Stimulated activated naive CD8-positive, alpha-beta T cell treated with anti-CD3 and anti-CD28 coated beads, Interleukin-15, amount 100 ng/mL, for 72 hours (primary cell): Measurements from ENCODE around the gene SLC17A4.

Experiments used
- ATAC-seq: fragments of 150-1000 bp; cut with Tn5 transposase; 2 replicates; pipeline ENCODE4 v1.10.0; 2021; ENCODE audit warnings: mild to moderate bottlenecking, moderate library complexity
- DNase-seq, 2 donors: peaks; one replicate each; pipeline ENCODE4 v3.0.0; 2021 to 2022
- H3K27ac Mint-ChIP-seq, 2 donors: one replicate each; pipeline ENCODE4 v1.8.0; 2022; ENCODE audit warnings: mild to moderate bottlenecking in 2 of 2, mixed read lengths in 2 of 2, moderate library complexity in 2 of 2
- H3K27me3 Mint-ChIP-seq: one replicate; pipeline ENCODE4 v1.8.0; 2022; ENCODE audit warnings: mixed read lengths
- H3K4me1 Mint-ChIP-seq: one replicate; pipeline ENCODE4 v1.8.0; 2022; ENCODE audit warnings: mild to moderate bottlenecking, mixed read lengths
- H3K4me3 Mint-ChIP-seq, 2 donors: one replicate each; pipeline ENCODE4 v1.8.0; 2022; ENCODE audit warnings: mild to moderate bottlenecking in 2 of 2, mixed read lengths in 2 of 2, moderate library complexity in 1 of 2
- H3K9me3 Mint-ChIP-seq, 2 donors: one replicate each; pipeline ENCODE4 v1.8.0; 2022; ENCODE audit warnings: mixed read lengths in 2 of 2

SLC17A4 gene

GRCh38 chr6:25777031-25777430 is 22.5 kb downstream of the SLC17A4 start:
- ATAC-seq (no peak), DNase-seq (no peak)
- no peak overlapping the region for H3K4me3 Mint-ChIP-seq
- no peak overlapping the region for H3K27ac Mint-ChIP-seq
- H3K27me3 Mint-ChIP-seq, result peaks cover 12% of the 10 kb centered on the region
- peaks cover 6% of the 10 kb centered on the region for H3K4me1 Mint-ChIP-seq
- H3K9me3 Mint-ChIP-seq, result no peaks in the 10 kb centered on the region

- ATAC-seq, result no peak
- Mint-ChIP-seq H3K4me3 (peak overlapping the region in 1 of 2 donors; percentile 14), H3K27ac (peak overlapping the region in 1 of 2 donors; percentile 6), H3K9me3 (no peaks in the 10 kb centered on the region), H3K27me3 (peaks cover 12% of the 10 kb centered on the region), H3K4me1 (peaks cover 6% of the 10 kb centered on the region)
- DNase-seq, result no peak
These were observed 23.5 kb downstream of the SLC17A4 start for GRCh38 chr6:25777856-25778649.

GRCh38 chr6:25781134-25781533 is 26.6 kb downstream of the SLC17A4 start:
- Mint-ChIP-seq H3K27ac (no peak overlapping the region), H3K27me3 (peaks cover 5% of the 10 kb centered on the region), H3K4me3 (no peak overlapping the region), H3K9me3 (no peaks in the 10 kb centered on the region), H3K4me1 (peaks cover 6% of the 10 kb centered on the region)
- no peak for DNase-seq
- no peak for ATAC-seq

GRCh38 chr6:25787428-25787827 is 32.9 kb downstream of the SLC17A4 start:
- DNase-seq, result no peak
- ATAC-seq, result no peak
- Mint-ChIP-seq H3K27me3 (no peaks in the 10 kb centered on the region), H3K4me1 (no peaks in the 10 kb centered on the region), H3K4me3 (no peak overlapping the region), H3K9me3 (no peaks in the 10 kb centered on the region), H3K27ac (no peak overlapping the region)

- Mint-ChIP-seq H3K27me3 (no peaks in the 10 kb centered on the region), H3K4me1 (no peaks in the 10 kb centered on the region), H3K9me3 (no peaks in the 10 kb centered on the region), H3K27ac (no peak overlapping the region), H3K4me3 (no peak overlapping the region)
- ATAC-seq, result peak; percentile 26
- DNase-seq, result peak; percentile 12 to 30
These were observed 33.9 kb downstream of the SLC17A4 start for GRCh38 chr6:25788305-25788922.

GRCh38 chr6:25789475-25789874 is 34.9 kb downstream of the SLC17A4 start:
- no peak for DNase-seq
- Mint-ChIP-seq H3K4me3 (no peak overlapping the region), H3K9me3 (no peaks in the 10 kb centered on the region), H3K27me3 (no peaks in the 10 kb centered on the region), H3K27ac (no peak overlapping the region), H3K4me1 (no peaks in the 10 kb centered on the region)
- no peak for ATAC-seq

GRCh38 chr6:25792016-25792415 is 37.5 kb downstream of the SLC17A4 start:
- Mint-ChIP-seq H3K4me3 (no peak overlapping the region), H3K9me3 (no peaks in the 10 kb centered on the region), H3K27ac (no peak overlapping the region), H3K4me1 (no peaks in the 10 kb centered on the region), H3K27me3 (peaks cover 5% of the 10 kb centered on the region)
- DNase-seq, result no peak
- ATAC-seq, result no peak

- Mint-ChIP-seq H3K27ac (no peak overlapping the region), H3K4me3 (no peak overlapping the region), H3K27me3 (peaks cover 14% of the 10 kb centered on the region), H3K9me3 (no peaks in the 10 kb centered on the region), H3K4me1 (no peaks in the 10 kb centered on the region)
- DNase-seq, result no peak
- no peak for ATAC-seq
These were observed 39.4 kb downstream of the SLC17A4 start for GRCh38 chr6:25793970-25794369.

- ATAC-seq (no peak), DNase-seq (no peak)
- H3K4me3 Mint-ChIP-seq, result no peak overlapping the region
- no peaks in the 10 kb centered on the region for H3K4me1 Mint-ChIP-seq
- peaks cover 14% of the 10 kb centered on the region for H3K27me3 Mint-ChIP-seq
- H3K9me3 Mint-ChIP-seq, result no peaks in the 10 kb centered on the region
- no peak overlapping the region for H3K27ac Mint-ChIP-seq
These were observed 40.2 kb downstream of the SLC17A4 start for GRCh38 chr6:25794784-25795183.

GRCh38 chr6:25801436-25801835 is 46.9 kb downstream of the SLC17A4 start:
- Mint-ChIP-seq H3K4me1 (no peaks in the 10 kb centered on the region), H3K27me3 (peaks cover 29% of the 10 kb centered on the region), H3K4me3 (no peak overlapping the region), H3K9me3 (no peaks in the 10 kb centered on the region), H3K27ac (no peak overlapping the region)
- DNase-seq, result no peak
- no peak for ATAC-seq

GRCh38 chr6:25804804-25805203 is 50.3 kb downstream of the SLC17A4 start:
- Mint-ChIP-seq H3K27ac (no peak overlapping the region), H3K4me3 (no peak overlapping the region), H3K9me3 (no peaks in the 10 kb centered on the region), H3K4me1 (no peaks in the 10 kb centered on the region), H3K27me3 (peaks cover 22% of the 10 kb centered on the region)
- ATAC-seq (no peak), DNase-seq (no peak)

GRCh38 chr6:25815194-25815593 is 60.7 kb downstream of the SLC17A4 start:
- ATAC-seq, result no peak

GRCh38 chr6:25816252-25816651 is 61.7 kb downstream of the SLC17A4 start:
- ATAC-seq, result no peak
- Mint-ChIP-seq H3K4me3 (no peak overlapping the region), H3K27ac (no peak overlapping the region), H3K4me1 (no peaks in the 10 kb centered on the region), H3K27me3 (peaks cover 9% of the 10 kb centered on the region), H3K9me3 (no peaks in the 10 kb centered on the region)
- DNase-seq, result no peak

More at GRCh38 chr6:25815194-25815593, 60.7 kb downstream of the SLC17A4 start:
- no peak for DNase-seq
- no peak overlapping the region for H3K27ac Mint-ChIP-seq
- peaks cover 9% of the 10 kb centered on the region for H3K27me3 Mint-ChIP-seq
- H3K4me3 Mint-ChIP-seq, result no peak overlapping the region
- H3K9me3 Mint-ChIP-seq, result no peaks in the 10 kb centered on the region
- H3K4me1 Mint-ChIP-seq, result no peaks in the 10 kb centered on the region

GRCh38 chr6:25821341-25821740 is 66.8 kb downstream of the SLC17A4 start:
- Mint-ChIP-seq H3K27ac (no peak overlapping the region), H3K27me3 (peaks cover 37% of the 10 kb centered on the region), H3K4me3 (no peak overlapping the region), H3K4me1 (no peaks in the 10 kb centered on the region), H3K9me3 (peaks cover 9 to 12% of the 10 kb centered on the region in 2 donors)
- ATAC-seq (no peak), DNase-seq (no peak)

- ATAC-seq (peak; percentile 87), DNase-seq (no peak)
- Mint-ChIP-seq H3K9me3 (peaks cover 9 to 12% of the 10 kb centered on the region in 2 donors), H3K4me3 (no peak overlapping the region), H3K4me1 (no peaks in the 10 kb centered on the region), H3K27me3 (peaks cover 41% of the 10 kb centered on the region), H3K27ac (no peak overlapping the region)
These were observed 74.8 kb downstream of the SLC17A4 start for GRCh38 chr6:25829375-25829774.

GRCh38 chr6:25830458-25830857 is 75.9 kb downstream of the SLC17A4 start:
- Mint-ChIP-seq H3K4me3 (no peak overlapping the region), H3K27ac (no peak overlapping the region), H3K27me3 (peaks cover 33% of the 10 kb centered on the region), H3K4me1 (no peaks in the 10 kb centered on the region), H3K9me3 (peaks cover 8 to 9% of the 10 kb centered on the region in 2 donors)
- no peak for ATAC-seq
- DNase-seq, result no peak
